Lung microvascular endothelial cell (primary cell): ENCODE data around the gene ARFGEF3. TPM values are rescaled to one million over a fixed set of nuclear protein-coding genes. Genes with fewer than 3 reads are reported as not detected.

ENCODE experiments used
- DNase-seq, 2 donors: peaks; one replicate each; pipeline versions ENCODE4 v3.0.0 to v3.0.0-alpha.2; 2010; ENCODE audit warnings: low read depth in 2 of 2
- total RNA-seq: library from RNA; depleted of rRNA; stranded (reverse); fragments of >200 nt; gene quantifications from 2 replicates; pipeline ENCODE4 v1.2.1, GENCODE V29; 2014

The ARFGEF3 gene
- total RNA-seq, 1 donor from 2014 or later = 1.8 TPM

DNA sequence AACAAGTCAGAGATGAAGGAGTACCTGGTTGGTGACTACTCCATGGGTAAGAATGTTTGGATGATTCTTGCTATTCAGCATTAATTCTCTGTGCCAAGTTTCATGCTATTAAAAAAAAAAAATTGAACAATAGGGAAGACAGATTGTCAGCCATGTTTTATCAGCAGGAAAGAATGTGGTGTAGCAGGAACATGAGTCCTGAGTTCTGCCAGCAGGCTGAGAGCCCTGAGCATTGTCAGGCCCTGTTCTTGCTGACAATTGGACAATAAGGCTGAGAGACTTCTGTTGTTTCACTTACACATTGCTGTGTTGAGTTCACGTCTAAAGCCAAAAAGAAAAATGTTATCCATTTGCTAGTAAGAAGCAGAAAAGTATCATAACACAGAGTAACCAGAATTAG is 145.6 kb downstream of the ARFGEF3 start:
- peak in 1 of 2 donors; percentile 35 for DNase-seq

DNA sequence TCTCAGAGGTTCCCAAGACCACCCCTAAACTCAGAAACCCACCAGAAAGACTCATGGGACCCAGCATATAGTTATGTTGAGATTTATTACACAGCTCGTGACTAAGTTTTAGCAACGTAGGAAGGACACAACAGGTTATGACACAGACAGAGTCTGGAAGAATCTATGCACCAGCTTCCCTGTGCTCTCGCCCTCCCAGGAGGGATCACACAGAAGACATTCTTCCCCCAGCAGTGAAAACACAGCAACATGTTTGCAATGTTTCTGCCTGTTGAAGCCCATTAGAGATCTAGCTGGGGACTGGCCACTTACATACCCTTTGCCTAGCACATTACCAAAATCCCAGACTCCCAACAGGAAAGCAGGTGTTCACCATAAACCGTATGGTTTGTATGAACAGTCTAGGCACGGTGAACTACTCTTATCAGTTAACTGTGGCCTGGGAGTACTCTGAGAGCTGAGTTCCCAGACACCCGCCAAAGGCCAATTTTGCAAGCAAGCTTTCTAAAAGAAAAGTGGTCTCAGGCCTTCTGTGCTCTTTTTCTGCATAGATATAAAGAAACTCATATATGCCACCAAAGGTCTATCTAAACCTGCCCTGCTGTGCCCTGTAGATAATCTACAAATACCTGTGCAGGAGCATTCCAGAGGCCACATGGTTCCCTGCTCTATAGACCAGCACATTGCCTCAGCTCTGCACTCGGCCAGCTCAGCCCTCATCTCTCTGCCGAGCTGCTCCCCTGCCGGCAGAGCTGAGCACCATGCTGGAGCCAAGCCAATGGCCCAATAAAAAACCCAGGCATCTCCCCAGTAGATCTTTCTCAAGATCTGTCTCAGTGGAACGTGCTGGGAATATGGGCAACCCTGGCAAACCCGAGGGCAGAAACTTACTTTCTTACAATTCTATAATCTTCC is 146.3 kb downstream of the ARFGEF3 start:
- DNase-seq = no peak

GRCh38 chr6:138308731-138309110 is 147.0 kb downstream of the ARFGEF3 start:
- DNase-seq = no peak

GRCh38 chr6:138309695-138310094 is 148.0 kb downstream of the ARFGEF3 start:
- no peak for DNase-seq

- no peak for DNase-seq
These were observed 148.6 kb downstream of the ARFGEF3 start for GRCh38 chr6:138310294-138310693.

DNA sequence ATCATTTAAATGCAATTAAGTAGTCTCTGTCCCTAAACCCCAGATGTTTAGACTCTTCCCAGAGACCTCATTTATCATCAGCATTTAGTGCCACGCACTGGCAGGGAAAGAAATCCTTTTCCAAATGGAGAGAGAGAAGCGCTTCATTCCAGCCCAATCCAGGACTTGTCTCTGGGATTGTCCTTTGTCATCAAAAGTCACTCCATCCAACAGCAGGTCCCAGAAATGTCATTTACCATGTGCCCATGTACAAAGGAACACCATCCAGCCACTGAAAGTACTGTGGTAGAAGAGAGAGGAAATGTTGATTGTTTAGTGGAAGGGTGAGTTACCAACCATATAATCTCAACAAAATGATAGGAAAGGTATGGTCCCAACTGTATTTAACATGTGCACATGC is 149.1 kb downstream of the ARFGEF3 start:
- no peak for DNase-seq

DNA sequence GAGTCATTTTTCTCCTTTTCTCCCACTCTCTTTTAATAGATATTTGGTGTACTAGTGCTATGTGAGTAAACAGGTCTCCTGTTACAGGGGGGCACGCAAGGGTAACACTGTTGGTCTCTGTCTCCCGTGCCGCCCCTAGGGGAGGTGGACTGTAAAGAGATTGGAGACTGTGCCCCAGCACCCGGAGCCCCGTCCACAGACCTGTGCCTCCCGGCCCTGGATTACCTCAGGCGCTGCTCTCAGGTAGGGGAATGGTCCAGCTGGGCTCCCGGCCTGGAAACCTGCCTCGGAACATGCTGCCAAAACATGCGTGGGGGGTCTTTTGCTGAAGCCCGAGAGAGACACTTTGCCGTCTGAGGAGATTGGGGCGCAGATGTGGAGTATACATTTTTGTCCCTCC is 149.5 kb downstream of the ARFGEF3 start:
- no peak for DNase-seq

DNA sequence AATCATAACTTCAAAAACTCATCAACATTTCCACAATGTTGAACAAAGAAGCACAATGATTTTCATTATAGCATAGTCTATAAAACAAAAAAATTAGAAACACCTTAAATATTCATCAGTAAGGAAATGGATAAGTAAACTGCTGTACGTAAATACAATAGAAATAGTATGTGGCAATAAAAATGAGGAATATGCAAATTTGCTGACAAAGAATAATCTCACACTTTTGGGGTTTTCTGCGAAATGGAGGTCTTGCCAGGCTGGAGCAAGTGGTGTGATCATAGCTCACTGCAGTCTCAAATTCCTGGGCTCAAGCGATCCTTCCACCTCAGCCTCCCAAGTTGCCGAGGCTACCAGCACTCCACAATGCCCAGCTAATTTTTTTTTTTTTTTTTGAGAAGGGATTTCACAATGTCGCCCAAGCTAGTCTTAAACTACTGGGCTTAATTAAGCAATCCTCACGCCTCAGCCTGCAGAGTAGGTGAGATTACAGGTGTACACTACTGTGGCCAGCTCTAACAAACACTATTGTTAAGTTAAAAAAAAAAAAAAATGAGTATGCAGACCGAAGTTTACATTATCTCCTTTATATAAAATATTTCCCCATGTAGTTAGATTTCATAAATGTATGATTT is 157.1 kb downstream of the ARFGEF3 start:
- DNase-seq = no peak

DNA sequence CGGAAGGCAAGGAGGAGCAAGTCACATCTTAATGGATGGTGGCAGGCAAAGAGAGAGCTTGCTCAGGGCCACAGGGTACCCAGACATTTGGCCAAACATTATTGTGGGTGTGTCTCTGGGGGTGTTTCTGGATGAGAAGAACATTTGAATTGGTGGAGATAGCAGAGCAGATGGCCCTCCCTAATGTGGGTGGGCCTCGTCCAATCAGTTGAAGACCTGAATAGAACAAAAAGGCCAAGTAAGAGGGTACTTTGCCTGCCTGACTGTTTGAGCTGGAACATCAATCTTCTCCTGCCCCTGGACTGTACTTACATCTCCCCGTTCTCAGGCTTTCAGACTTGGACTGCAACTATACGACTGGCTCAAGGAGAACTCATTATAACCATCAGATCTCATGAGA is 160.2 kb downstream of the ARFGEF3 start:
- no peak for DNase-seq

GRCh38 chr6:138323821-138324220 is 162.1 kb downstream of the ARFGEF3 start:
- DNase-seq = no peak

DNA sequence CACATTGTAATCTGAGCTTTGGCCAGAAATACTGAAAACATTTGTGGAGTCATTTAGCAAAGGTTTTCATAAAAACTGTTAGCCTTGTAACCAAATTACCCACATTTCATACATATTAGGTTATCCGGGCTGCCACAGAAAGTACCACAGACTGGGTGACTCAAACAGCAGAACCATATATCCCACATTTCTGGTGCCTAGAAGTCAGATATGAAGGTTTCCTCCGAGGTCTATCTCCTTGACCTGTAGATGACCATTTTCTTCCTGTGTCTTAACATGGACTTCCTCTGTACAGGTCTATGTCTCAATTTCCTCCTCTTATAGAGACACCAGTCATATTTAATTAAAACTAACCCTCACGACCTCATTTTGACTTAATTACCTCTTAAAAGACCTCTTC is 166.5 kb downstream of the ARFGEF3 start:
- no peak for DNase-seq

DNA sequence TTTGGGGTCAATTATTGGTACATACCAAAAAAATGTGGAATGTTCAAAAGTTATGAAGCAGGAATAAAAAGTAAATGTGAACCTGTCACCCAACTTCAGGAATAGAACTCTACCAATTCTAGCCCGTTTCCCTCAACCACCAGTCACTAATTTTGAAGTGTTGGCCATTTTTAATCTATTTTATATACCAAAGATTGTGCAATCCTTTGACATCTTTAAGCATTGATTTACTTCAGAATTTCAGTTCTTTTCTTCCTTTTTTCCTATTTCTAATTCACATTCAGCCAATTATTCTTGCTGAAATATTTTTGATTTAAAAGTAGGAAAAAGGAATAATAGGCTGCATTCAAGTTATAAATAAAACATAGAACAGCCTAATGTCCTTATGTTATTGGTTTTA is 169.0 kb downstream of the ARFGEF3 start:
- DNase-seq = no peak

- DNase-seq = no peak
These were observed 169.7 kb downstream of the ARFGEF3 start for GRCh38 chr6:138331444-138331843.

DNA sequence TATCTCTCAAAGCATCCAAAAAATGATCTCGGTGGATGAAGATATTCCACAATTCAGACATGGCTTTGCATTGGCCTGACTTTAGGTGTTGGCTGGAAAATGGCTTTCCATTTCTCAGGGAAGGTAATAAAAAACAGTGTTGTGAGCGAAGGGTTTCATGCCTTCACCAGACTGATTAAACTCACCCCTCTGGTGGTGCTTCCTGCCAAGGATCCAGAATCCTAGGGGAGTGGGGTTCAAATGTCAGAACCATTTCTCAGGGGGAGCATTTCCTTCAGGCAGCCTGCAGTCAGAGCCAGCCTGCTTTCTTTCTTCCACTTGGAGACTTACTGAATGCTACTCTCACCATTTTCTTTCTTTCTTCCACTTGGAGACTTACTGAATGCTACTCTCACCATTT is 170.2 kb downstream of the ARFGEF3 start:
- DNase-seq = no peak

- DNase-seq = no peak
These were observed 172.3 kb downstream of the ARFGEF3 start for GRCh38 chr6:138334000-138334399.

DNA sequence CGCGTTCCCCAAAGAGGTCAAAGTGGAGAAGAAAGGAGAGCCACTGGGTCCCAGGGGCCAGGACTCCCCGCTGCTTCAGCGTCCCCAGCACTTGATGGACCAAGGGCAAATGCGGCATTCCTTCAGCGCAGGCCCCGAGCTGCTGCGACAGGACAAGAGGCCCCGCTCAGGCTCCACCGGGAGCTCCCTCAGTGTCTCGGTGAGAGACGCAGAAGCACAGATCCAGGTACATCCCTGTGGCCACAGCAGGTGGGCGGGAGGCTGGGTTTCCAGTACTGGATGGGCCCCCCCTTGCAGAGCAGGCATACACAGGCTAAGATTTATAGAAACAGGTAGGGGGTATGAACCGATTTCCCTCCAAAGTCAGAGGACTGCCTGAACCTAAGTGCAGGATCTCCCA is 173.2 kb downstream of the ARFGEF3 start:
- DNase-seq = no peak

GRCh38 chr6:138336221-138336620 is 174.5 kb downstream of the ARFGEF3 start:
- no peak for DNase-seq

GRCh38 chr6:138337076-138337475 is 175.3 kb downstream of the ARFGEF3 start:
- no peak for DNase-seq

GRCh38 chr6:138339024-138339423 is 177.3 kb downstream of the ARFGEF3 start:
- DNase-seq = no peak

DNA sequence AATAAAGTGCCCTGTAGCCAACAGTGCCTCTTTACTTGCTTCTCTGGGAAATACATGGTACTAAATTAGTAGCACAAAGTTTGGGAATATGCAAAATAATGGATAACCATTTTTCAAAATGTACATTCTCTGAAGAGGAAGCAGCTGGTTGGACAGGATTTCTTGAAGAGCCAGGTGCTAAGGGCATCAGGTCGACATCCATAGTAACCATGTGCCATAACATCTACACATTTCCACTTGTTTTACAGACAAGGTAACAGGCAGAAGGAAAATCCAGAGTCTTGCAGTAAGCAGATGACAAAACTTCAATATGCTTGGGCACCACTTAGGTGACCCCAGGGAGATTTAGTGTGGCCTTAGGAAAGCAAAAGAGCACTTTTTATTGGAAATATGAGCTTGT is 179.4 kb downstream of the ARFGEF3 start:
- peak in 1 of 2 donors; percentile 68 for DNase-seq

GRCh38 chr6:138343112-138343511 is 181.4 kb downstream of the ARFGEF3 start:
- DNase-seq = no peak

GRCh38 chr6:138345565-138346285 is 184.0 kb downstream of the ARFGEF3 start:
- DNase-seq = no peak
